ENCODE data around the gene MED22. TPM values are rescaled to one million over a fixed set of nuclear protein-coding genes. Genes with fewer than 3 reads are reported as not detected.
"Not testable (repeated sequence)": the region's sequence is repeated elsewhere in the genome, so short reads cannot be mapped to it uniquely, and the experiment has no call there.

Gene MED22
- total RNA-seq, 4 donors from 2014 or later: 10.8 to 22.5 (median 15.9) TPM

DNA sequence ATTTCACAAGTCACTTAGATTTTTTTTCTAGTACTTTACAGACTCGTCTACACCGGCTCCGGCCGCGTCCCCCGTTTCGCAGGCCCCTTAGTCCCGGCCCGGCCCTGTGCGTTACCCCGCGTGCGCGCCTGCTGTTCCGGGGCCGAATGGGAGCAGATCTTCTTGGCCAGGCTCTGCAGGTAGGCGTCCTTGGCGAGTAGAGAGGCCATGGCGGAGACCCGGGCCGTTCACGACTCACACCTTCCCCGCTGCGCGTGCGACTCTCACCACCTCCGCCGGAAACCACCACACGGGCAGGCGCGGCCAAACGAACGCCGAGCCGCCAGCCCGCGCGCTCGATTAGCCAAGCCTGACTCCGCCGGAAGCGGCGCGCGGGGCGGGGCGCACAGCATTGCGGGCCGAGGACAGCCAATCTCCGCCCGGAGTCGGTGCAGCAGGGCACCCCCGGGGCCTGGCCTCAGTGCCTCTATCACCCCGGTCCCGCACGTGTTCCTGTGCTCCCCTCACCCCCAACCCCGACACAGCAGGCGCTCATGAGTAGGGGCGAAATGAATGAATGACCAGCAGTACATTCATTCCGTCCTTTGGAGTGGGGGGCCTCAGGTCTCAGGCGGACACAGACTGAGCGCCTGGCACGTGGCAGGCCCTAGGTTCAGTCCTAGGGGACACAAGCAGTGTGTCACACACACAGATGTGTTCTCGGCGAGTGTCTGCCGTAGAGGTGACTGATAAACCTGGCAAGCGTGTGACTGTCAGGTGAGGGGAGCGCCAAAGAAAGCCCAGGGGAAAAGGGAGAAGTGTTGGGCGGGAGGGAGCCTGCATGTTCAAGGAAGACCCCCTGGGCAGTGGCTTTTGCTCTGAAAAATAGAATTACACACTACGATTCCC is 11.8 kb downstream of the MED22 start, which contains the start of gene SURF6:
Gene SURF6, minus strand, starts transcription at position 265 of the 888 bp plus-strand sequence. Its CDS starts 56 bp downstream, at position 209.
- 7 to 16% methylated on average over 22 to 28 of the region's 70 CpGs for WGBS, 2 donors
- peak within 1 kb of the TSS; percentile 76 to 97 (median 88) for H3K4me3 ChIP-seq
- H3K27me3 ChIP-seq: no peaks in the 10 kb centered on the region
- peak within 1 kb of the TSS; percentile 74 to 85 (median 82) for H3K27ac ChIP-seq
- DNase-seq: peak; percentile 59
- H3K36me3 ChIP-seq: peaks cover 13 to 52% (median 30%) of the 10 kb centered on the region in 3 donors
- intact Hi-C loops (cut with DNase I): no loop called here
- H3K9me3 ChIP-seq: no peaks in the 10 kb centered on the region
- H3K4me1 ChIP-seq: peaks cover 25 to 74% (median 30%) of the 10 kb centered on the region in 3 donors
- TF ChIP-seq, protein P1, sequence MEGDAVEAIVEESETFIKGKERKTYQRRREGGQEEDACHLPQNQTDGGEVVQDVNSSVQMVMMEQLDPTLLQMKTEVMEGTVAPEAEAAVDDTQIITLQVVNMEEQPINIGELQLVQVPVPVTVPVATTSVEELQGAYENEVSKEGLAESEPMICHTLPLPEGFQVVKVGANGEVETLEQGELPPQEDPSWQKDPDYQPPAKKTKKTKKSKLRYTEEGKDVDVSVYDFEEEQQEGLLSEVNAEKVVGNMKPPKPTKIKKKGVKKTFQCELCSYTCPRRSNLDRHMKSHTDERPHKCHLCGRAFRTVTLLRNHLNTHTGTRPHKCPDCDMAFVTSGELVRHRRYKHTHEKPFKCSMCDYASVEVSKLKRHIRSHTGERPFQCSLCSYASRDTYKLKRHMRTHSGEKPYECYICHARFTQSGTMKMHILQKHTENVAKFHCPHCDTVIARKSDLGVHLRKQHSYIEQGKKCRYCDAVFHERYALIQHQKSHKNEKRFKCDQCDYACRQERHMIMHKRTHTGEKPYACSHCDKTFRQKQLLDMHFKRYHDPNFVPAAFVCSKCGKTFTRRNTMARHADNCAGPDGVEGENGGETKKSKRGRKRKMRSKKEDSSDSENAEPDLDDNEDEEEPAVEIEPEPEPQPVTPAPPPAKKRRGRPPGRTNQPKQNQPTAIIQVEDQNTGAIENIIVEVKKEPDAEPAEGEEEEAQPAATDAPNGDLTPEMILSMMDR (IDR thresholded peaks at IDR 0.05): peak in 3 of 6 experiments; percentile 6 to 59 (median 20)
- TF ChIP-seq POLR2A (IDR thresholded peaks at IDR 0.05): peak in 1 of 4 donors; percentile 54

DNA sequence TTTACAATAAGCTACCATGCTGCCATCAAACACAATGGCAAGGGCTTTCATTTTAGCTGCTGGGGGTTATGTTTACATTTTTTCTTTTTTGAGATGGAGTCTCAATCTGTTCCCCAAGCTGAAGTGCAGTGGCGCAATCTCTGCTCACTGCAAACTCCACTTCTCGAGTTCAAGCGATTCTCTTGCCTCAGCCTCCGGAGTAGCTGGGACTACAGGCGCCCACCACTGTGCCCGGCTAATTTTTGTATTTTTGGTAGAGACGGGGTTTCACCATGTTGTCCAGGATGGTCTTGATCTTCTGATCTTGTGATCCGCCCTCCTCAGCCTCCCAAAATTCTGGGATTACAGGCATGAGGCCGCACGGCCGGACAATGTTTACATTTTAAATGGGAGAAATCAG is 13.0 kb downstream of the MED22 start:
- intact Hi-C loops (cut with DNase I); DNase-seq; H3K27me3 ChIP-seq; H3K9me3 ChIP-seq: not testable (repeated sequence)
- Histone ChIP-seq H3K27ac (peak overlapping the region in 2 of 4 donors; percentile 83 to 85), H3K4me1 (peaks cover 25 to 62% (median 29%) of the 10 kb centered on the region in 3 donors), H3K4me3 (peak overlapping the region; percentile 76 to 97 (median 88)), H3K36me3 (peaks cover 18 to 52% (median 33%) of the 10 kb centered on the region in 3 donors)
- 63% methylated on average over 11 of the region's 11 CpGs for WGBS, 2 donors

DNA sequence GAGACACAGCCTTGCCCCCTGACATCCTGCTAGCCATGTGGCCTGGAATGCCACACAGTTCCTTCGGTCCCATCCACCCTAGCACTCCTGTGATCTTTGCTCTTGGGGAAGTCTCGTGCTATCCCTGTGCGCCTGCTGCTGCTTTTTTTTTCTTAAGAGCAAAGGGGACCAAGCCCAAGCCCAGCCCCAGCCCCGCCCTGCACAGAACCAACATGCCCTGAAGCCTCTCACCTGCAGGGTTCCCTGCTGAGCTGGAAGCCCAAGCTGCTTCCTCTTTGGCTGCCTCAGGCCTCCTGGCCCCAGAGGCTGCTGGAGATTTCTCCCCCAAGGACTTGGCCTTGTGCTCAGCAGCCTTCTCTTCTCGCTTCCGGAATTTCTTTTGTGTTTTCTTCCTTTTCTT is 13.8 kb downstream of the MED22 start:
- Histone ChIP-seq H3K4me1 (peaks cover 25 to 62% (median 25%) of the 10 kb centered on the region in 3 donors), H3K36me3 (peaks cover 18 to 51% (median 33%) of the 10 kb centered on the region in 3 donors), H3K27ac (no peak overlapping the region), H3K9me3 (no peaks in the 10 kb centered on the region), H3K4me3 (peak overlapping the region in 1 of 4 donors; percentile 82), H3K27me3 (no peaks in the 10 kb centered on the region)
- 41 to 43% methylated on average over 2 to 4 of the region's 6 CpGs for WGBS, 2 donors
- intact Hi-C loops (cut with DNase I): no loop called here
- DNase-seq: no peak
- TF ChIP-seq, protein P1 (IDR thresholded peaks at IDR 0.05): no peak
- TF ChIP-seq POLR2A (IDR thresholded peaks at IDR 0.05): no peak

DNA sequence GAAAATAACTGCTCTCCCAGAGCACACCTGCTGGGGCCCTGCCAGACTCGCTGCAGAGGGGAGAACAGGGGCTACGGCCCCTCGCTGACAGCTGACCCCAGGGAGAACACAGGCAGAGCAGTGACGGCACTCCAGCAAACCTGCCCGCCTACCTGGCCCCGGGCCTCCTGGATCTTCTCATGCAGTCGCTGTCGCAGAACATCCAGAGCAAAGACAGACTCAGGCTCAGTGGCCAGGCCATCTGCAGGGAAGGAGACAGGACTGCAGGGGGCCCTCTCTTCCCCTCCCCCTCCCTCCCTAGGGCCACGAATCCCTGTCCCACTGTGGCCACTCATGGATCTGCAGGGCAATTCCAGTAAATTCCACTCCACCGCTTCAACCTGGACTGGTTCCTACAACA is 14.4 kb downstream of the MED22 start:
- TF ChIP-seq, protein P1 (IDR thresholded peaks at IDR 0.05): no peak
- no peak for TF ChIP-seq POLR2A (IDR thresholded peaks at IDR 0.05)
- 100% methylated on average over 4 of the region's 10 CpGs; no CpG with 5 or more reads in 1 of the 2 donors for WGBS, 2 donors
- intact Hi-C loops (cut with DNase I): no loop called here
- H3K4me3 ChIP-seq: no peak overlapping the region
- H3K27me3 ChIP-seq: no peaks in the 10 kb centered on the region
- peaks cover 18 to 51% (median 33%) of the 10 kb centered on the region in 3 donors for H3K36me3 ChIP-seq
- no peak overlapping the region for H3K27ac ChIP-seq
- H3K4me1 ChIP-seq: peaks cover 25 to 60% (median 25%) of the 10 kb centered on the region in 3 donors
- no peaks in the 10 kb centered on the region for H3K9me3 ChIP-seq
- no peak for DNase-seq

DNA sequence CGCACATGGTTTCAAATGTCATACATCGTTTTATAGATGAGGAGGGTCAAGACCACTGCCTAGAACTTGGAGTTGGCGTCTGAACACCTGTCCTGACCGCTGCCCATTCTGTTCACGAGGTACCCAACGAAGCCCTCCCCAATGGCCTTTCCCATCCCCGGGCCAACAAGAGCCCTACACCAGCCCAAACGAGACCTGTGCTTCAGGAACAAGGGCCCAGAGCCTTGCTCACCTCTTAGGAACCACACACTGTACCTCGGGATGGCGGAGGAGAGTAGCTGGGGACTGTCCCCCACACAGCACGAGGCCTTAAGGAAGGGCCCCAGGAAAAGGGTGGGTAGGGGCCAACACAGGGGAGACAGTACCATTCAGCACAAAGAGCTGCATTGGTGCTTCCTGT is 14.9 kb downstream of the MED22 start:
- peaks cover 18 to 51% (median 33%) of the 10 kb centered on the region in 3 donors for H3K36me3 ChIP-seq
- no peak for TF ChIP-seq POLR2A (IDR thresholded peaks at IDR 0.05)
- TF ChIP-seq, protein P1 (IDR thresholded peaks at IDR 0.05): no peak

More for the DNA sequence above, 14.9 kb downstream of the MED22 start:
- Histone ChIP-seq H3K4me3 (no peak overlapping the region), H3K4me1 (peaks cover 25 to 59% (median 25%) of the 10 kb centered on the region in 3 donors), H3K9me3 (no peaks in the 10 kb centered on the region), H3K27me3 (no peaks in the 10 kb centered on the region), H3K27ac (no peak overlapping the region)
- intact Hi-C loops (cut with DNase I): no loop called here
- WGBS, 2 donors: 82 to 94% methylated on average over 5 to 11 of the region's 11 CpGs
- DNase-seq: no peak
